8988T (cell line): Measurements from ENCODE around the gene AAMP.
A peak's percentile ranks its signal among the peaks of the same experiment; 100 is the strongest.
"Not testable (repeated sequence)": the region's sequence is repeated elsewhere in the genome, so short reads cannot be mapped to it uniquely, and the experiment has no call there.

Experiments
- DNase-seq: peaks from one replicate; pipeline ENCODE4 v3.0.0; 2011

The AAMP gene

GRCh38 chr2:218273908-218274249 is 3.9 kb upstream of the AAMP start:
- DNase-seq = no peak

- DNase-seq = not testable (repeated sequence)
Observed at GRCh38 chr2:218273214-218273907, 3.4 kb upstream of the AAMP start.

GRCh38 chr2:218272531-218273212 is 2.7 kb upstream of the AAMP start:
- peak; percentile 80 for DNase-seq

GRCh38 chr2:218271865-218272530 is 2.1 kb upstream of the AAMP start:
- DNase-seq = no peak

GRCh38 chr2:218271487-218271797 is 1.5 kb upstream of the AAMP start:
- DNase-seq = no peak

GRCh38 chr2:218270721-218271486 is 967 bp upstream of the AAMP start:
- no peak for DNase-seq

- DNase-seq = no peak
Observed at GRCh38 chr2:218267259-218267658, 2.7 kb downstream of the AAMP start.

GRCh38 chr2:218266316-218266979 is 3.5 kb downstream of the AAMP start:
- DNase-seq = no peak

- no peak for DNase-seq
Observed at GRCh38 chr2:218265626-218266025, 4.3 kb downstream of the AAMP start.

- no peak for DNase-seq
Observed at GRCh38 chr2:218264773-218265561, 5.0 kb downstream of the AAMP start.

- DNase-seq = no peak
Observed at GRCh38 chr2:218263817-218264641, 5.9 kb downstream of the AAMP start.

- DNase-seq = no peak
Observed at GRCh38 chr2:218262631-218263586, 7.0 kb downstream of the AAMP start.

- DNase-seq = no peak
Observed at GRCh38 chr2:218262237-218262600, 7.7 kb downstream of the AAMP start.

- no peak for DNase-seq
Observed at GRCh38 chr2:218261423-218262236, 8.3 kb downstream of the AAMP start.

GRCh38 chr2:218260742-218261422 is 9.1 kb downstream of the AAMP start, which contains the start of gene GPBAR1:
TSS of gene GPBAR1 (plus strand) at chr2:218261015. CDS start at chr2:218262725, 1,710 bp downstream.
- no peak for DNase-seq

- DNase-seq = no peak
Observed at GRCh38 chr2:218260166-218260565, 9.8 kb downstream of the AAMP start.

GRCh38 chr2:218259099-218259961 is 10.6 kb downstream of the AAMP start:
- DNase-seq = no peak
